Kasumi-1 (cell line): Measurements from ENCODE around the gene TTI1.
"Not testable (repeated sequence)": the region's sequence is repeated elsewhere in the genome, so short reads cannot be mapped to it uniquely, and the experiment has no call there.

Experiments
- DNase-seq, 2 experiments: peaks; one replicate each; lab custom pipeline; 2025; lab: John Stamatoyannopoulos, UW

The TTI1 gene

DNA sequence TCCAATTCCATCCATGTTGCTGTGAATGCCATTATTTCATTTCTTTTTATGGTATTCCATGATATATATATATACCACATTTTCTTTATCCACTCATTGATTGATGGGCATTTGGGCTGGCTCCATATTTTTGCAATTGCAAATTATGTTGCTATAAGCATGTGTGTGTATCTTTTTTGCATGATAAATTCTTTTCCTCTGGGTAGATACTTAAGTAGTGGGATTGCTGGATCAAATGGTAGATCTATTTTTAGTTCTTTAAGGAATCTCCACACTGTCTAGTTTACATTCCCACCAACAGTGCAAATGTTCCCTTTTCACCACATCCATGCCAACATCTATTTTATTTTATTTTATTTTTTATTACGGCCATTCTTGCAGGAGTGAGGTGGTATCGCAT, 69.8 kb downstream of the TTI1 start:
- DNase-seq = not testable (repeated sequence)

GRCh38 chr20:37961066-37961465, 72.2 kb downstream of the TTI1 start:
- DNase-seq = no peak

- no peak for DNase-seq
Measured at GRCh38 chr20:37958856-37959520, 74.3 kb downstream of the TTI1 start.

DNA sequence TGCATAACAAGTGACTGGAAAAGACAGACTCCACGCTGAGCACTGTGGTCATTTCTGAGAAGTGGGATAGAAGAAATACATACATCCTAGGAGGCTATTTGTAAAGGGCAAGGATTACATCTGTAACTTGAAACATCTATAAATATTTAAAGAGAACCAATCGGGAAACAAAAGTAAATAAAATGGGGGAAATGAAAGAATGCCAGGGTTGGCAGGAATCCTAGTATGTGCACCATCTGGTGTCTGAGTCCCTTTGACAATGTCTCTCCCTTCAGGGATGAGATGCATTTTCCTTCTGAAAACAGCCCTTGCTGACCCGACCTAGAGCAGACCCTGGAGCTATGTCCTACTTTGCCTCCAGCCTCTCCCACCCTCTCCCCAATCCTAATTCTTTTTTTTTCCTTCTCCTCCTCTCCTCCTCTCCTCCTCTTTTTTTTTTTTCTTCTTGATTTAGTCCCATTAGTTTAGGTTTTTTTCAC, 77.1 kb downstream of the TTI1 start:
- no peak for DNase-seq

DNA sequence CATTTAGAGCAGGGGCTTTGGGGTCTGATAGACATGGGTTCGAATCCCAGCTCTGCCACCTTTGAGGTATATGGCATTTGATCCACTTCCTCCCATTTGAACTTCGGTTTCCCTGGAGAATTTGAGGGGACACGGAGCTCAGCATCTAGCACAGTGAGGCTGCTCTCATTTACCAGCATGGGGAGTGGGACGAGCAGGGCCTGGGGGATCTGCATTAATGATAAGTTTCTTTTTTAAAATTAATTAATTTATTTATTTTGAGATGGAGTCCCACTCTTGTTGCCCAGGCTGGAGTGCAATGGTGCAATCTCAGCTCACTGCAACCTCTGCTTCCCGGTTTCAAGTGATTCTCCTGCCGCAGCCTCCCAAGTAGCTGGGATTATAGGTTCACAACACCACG, 77.7 kb downstream of the TTI1 start:
- DNase-seq = no peak

DNA sequence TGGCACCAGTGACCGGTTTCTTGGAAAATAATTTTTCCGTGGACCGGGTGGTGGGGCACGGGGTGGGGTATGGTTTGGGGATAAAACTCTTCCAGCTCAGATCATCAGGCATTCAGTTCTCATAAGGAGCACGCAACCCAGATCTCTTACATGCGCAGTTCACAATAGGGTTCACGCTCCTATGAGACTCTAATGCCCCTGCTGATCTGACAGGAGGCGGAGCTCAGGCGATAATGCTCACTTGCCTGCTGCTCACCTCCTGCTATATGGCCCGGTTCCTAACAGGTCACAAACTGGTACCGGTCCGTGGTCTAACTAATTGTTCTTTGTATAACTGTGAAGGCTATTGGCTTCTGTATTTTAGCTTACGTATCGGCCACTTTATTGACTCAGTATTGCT, 78.6 kb downstream of the TTI1 start:
- no peak for DNase-seq

GRCh38 chr20:37954190-37954589, 79.1 kb downstream of the TTI1 start:
- DNase-seq = no peak

- no peak for DNase-seq
Measured at GRCh38 chr20:37948956-37949355, 84.3 kb downstream of the TTI1 start.

- no peak for DNase-seq
Measured at GRCh38 chr20:37947943-37948342, 85.3 kb downstream of the TTI1 start.

DNA sequence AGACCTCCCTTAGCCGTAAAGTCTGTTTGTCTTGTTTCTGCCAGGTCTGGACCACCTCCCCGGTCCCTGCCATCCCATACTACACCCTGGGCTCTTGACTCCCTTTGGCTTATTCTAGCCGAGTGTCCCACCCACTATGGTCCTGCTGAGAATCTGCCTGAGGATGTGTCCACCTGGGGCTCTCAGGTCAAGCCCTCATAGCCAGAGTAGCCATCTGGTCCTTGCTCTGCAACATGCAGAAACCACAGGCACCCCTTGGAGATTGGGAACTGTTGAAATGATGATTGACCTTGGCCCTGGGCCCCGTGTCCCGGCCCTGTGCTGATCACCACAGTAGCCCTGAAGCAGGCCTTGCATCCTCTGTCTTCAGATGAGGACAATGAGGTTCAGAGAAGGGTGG, 86.3 kb downstream of the TTI1 start:
- no peak for DNase-seq

GRCh38 chr20:37945091-37945547, 88.1 kb downstream of the TTI1 start:
- no peak for DNase-seq

DNA sequence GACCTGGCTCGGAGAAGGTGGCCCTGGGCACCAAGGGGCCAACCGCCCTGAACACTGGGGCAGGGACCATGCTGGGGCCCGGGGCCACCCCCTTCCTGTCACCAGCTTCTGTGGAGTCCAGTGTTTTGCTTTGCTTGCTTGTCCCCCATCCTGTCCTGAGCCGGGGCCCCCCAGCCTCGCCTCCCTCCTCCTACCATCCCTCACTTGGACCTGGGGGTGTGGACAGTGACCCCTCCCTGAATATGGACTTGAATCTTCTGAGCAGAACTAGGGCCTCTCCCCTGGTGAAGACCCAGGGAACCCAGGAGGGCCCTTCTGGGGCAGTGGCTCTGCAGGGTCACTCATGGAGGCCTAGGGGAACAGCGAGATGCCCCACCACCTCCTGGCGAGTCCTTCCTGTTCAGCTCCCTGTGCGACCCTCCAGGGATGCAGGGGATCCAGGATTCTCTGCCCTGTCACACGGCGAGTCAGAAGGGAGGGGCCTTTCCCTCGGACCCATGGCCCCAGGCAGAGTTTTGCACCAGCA, 88.7 kb downstream of the TTI1 start:
- DNase-seq = no peak

DNA sequence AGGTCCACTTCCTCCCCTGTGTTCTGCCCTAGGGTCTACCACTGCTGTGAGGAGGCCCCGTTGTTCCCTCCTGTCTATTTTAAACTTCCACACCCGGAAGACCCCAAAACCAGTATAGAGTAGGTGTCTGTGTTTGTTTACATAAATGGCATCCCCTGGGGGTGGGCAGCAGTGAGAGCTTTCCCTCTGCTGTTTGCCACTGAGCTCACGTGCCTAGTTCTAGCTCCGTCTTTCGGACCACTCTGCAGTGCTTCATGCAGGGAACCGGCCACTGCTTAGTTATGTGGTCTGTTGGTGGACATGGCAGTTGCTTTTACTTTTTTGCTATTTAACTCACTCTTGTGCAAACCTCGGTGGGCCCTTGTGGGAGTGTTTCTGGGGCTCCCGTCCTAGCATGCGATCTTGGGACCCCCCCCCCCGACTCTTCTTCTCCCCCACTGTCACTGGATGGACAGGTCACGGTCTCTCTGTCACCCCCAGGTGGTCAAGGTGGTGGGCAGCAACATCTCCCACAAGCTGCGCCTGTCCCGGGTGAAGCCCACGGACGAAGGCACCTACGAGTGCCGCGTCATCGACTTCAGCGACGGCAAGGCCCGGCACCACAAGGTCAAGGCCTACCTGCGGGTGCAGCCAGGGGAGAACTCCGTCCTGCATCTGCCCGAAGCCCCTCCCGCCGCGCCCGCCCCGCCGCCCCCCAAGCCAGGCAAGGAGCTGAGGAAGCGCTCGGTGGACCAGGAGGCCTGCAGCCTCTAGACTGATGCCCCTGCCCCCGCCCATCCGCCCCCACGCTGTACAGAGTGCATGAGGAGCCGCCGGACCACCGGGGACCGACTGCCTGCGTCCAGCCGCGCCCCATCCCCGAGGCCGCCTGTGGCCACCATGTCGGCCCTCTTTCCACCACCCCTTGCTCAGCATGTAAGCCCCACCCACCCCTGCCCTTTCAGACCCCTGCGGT, 89.5 kb downstream of the TTI1 start:
- DNase-seq = no peak

GRCh38 chr20:37943033-37943432, 90.2 kb downstream of the TTI1 start:
- DNase-seq = no peak

DNA sequence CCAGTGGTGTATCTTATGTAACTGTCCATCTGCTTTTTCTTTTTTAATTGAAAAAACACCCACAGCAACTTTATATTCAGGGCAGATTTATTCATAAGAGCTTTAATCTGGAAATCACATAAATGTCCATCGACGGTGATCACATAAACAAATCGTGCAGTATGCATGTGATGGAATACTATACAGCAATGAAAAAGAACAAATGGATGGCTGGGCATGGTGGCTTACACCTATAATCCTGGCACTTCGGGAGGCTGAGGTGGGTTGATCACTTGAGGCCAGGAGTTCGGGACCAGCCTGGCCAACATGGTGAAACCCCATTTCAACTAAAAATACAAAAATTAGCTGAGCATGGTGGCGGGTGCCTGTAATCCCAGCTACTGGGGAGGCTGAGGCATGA, 91.3 kb downstream of the TTI1 start:
- DNase-seq = no peak

DNA sequence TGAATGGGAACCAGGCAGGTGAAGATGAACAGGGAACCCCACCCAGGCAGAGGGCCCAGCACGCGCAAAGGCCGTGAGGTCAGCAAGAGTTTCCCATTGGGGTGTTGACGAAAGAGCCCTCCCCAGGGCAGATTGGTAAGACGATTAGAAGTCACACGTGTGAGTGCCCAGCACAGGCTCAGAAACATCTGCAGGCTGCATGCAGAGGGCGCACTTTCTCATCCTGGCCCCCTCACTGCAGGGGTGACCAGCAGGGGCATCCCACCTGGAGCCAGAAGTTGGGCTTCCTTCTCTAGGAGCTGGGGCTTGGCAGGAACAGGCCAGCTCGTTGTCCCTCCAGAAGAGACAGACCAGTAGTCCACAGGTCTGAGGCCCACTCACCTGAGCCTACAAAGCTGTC, 91.9 kb downstream of the TTI1 start:
- DNase-seq = no peak

DNA sequence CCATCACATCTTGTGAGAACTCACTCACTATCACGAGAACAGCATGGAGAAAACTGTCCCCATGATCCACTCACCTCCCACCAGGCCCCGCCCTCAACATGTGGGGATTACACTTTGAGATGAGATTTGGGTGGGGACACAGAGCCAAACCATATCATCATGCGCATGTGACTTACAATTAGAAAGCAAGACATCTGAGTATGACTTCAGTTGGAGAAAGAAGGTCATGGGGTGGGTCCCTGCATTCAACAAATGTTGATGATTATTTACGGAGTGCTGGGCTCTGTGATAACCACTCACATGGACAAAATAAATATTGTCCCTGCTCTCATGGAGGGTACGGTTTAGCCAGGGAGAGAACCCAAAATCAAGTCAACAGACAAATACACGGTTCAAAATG, 92.4 kb downstream of the TTI1 start:
- no peak for DNase-seq

- DNase-seq = no peak
Measured at GRCh38 chr20:37939701-37940560, 93.3 kb downstream of the TTI1 start.

- DNase-seq = no peak
Measured at GRCh38 chr20:37938954-37939353, 94.3 kb downstream of the TTI1 start.

DNA sequence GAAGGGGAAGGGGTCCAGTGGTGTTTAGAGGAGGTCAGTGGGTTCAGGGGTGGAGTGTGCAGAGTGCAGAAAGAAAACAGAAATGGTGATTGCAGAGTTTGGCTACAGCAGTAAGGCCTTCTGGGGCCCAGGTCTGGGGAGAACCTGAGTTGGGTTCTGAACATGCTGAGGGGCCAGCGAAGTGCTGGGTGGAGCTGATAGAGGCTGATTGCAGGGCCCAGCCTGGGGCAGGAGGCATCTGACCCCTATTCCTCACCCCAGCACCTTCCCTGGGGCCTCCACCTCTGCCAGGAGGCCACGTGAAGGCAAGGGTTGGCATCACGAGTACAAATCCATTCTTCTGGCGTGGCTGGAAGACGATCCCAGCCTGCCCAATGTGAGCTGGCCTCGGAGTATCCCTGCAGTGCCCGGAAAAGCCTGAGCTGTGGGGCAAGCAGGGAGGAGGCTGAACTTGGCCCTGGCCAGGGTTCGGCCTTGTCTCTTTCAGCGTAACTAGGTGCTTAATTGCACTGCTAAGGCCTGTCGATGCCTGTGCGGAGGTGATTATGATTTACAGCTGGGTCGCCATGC, 95.0 kb downstream of the TTI1 start:
- DNase-seq = no peak

DNA sequence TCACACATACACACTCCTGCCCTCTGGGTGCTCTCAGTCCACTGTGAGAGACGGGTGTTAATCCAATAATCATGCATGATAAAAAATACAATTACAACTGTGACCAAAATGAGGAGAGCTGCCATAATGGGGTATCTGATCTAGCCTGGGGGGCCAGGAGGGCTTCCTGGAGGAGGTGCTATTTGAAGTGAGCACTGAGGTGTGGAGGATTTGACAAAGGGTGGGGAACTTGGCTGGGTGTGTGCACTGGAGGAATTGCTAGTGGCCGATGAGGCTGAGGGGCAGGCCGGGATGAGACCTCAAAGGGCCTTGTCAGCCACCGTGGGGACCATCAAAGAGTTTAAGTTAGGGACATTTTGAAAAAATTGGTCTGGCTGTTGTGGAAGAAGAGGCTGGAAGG, 95.6 kb downstream of the TTI1 start:
- no peak for DNase-seq

DNA sequence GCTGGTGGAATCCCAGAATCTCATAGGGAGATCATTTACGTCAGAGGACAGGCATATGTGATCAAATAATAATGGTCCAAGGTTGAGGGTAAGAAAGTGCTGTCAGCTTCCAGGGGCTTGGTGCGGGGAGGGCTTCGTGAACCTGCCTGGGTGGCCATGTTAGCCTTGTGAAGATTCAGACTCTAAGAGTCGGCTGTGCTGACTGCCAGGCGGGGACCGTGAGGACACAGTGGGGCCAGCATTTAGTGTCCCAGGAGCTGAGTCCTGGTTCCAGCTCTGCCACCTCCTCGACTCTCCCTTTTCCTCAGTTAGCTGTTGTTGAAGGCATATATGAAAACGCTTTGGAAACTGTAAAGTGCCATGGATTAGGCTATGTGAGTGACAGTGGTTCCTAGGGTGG, 96.8 kb downstream of the TTI1 start:
- no peak for DNase-seq
